CD4-positive, alpha-beta T cell treated with Interleukin-17A for 1 hour (primary cell): ENCODE results near the gene STAT4.

Experiments used
- DNase-seq: peaks from one replicate; pipeline ENCODE4 v3.0.0-alpha.2; 2020

The STAT4 gene

GRCh38 chr2:190988910-190989309, 161.9 kb downstream of the STAT4 start:
- no peak for DNase-seq

GRCh38 chr2:190987938-190988337, 162.9 kb downstream of the STAT4 start:
- DNase-seq, result no peak

- DNase-seq, result no peak
Observed at GRCh38 chr2:190987116-190987515, 163.7 kb downstream of the STAT4 start.

GRCh38 chr2:190986221-190986953, 164.4 kb downstream of the STAT4 start:
- DNase-seq, result no peak

- no peak for DNase-seq
Observed at GRCh38 chr2:190984595-190984994, 166.2 kb downstream of the STAT4 start.

- no peak for DNase-seq
Observed at GRCh38 chr2:190982262-190983034, 168.3 kb downstream of the STAT4 start.

GRCh38 chr2:190981733-190982132, 169.1 kb downstream of the STAT4 start:
- DNase-seq, result no peak

GRCh38 chr2:190981333-190981732, 169.5 kb downstream of the STAT4 start:
- no peak for DNase-seq

- DNase-seq, result no peak
Observed at GRCh38 chr2:190980630-190981209, 170.1 kb downstream of the STAT4 start.

- no peak for DNase-seq
Observed at GRCh38 chr2:190979906-190980629, 170.7 kb downstream of the STAT4 start.
